Activated CD4-positive, CD25-positive, alpha-beta regulatory T cell treated with anti-CD3 and anti-CD28 coated beads, Interleukin-2, amount 50 U/mL, for 72 hours (primary cell): ENCODE measurements around the gene DVL1.

Experiments used
- DNase-seq: peaks from one replicate; pipeline ENCODE4 v3.0.0; 2021

DVL1 gene

DNA sequence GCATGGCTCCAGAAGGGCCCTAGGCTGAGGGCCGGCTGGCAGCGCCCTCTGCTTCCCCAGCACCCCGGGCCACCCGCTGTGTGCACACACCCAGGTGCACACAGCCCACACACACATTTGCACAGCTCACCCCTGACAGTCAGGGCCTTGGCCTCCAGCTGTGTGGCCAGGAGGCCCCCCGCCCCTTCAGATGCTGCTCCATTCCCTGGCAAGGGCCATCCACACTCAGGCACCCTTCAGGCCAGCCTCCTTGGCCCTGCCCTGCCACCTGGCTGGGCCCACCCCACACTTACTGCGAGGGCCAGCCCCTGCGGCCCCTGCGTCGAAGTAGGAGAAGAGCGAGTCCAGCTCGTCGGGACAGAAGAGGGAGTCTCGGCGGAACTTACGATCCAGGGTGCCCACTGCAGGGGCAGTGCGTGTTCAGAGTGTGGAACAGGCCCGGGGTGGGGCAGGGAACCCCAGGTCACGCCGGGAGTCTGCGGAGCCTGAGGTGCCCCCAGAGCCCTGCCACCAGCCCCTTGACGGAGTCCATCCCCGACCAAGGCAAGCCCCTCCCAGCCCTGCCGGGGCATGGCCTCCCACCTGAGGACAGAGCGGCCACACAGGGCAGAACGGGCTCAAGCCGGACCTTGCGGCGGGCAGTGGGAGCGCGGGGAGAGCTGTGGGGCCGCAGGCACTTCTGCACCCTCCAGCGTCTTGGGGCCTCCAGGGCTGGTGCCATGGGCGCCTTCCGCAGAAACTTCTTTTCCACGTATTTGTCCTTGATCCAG lies 53.9 kb downstream of the DVL1 start:
- DNase-seq = no peak

DNA sequence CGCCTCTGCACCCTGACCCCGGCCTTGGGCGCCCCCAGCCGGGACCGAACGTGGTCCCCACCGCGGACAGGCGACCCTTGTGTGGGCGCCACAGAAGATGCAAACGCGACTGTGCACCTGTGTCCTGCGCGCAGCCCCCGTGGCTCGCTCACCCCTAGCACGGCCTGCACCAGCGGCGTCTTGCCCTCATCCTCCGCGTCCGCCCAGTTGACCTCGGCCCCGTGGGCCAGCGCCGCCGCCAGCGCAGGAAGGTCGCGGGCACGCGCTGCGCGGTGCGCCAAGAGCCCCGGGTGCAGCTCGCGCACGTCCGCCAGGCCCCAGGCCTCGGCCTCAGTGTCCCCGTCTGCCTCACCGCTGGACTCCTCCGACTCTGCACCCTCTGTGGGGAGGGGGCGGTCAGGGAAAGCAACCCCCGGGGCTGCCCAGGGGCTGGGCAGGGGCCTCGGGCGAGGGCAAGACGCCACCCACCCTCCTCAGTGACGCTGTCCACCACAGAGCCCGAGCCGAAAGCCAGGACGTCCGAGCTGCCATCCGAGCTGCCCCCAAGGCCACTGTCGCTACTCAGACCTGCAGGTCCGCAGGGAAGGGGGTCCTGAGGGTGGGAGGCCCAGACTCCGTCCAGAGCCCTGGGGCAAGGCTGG lies 54.8 kb downstream of the DVL1 start:
- no peak for DNase-seq

DNA sequence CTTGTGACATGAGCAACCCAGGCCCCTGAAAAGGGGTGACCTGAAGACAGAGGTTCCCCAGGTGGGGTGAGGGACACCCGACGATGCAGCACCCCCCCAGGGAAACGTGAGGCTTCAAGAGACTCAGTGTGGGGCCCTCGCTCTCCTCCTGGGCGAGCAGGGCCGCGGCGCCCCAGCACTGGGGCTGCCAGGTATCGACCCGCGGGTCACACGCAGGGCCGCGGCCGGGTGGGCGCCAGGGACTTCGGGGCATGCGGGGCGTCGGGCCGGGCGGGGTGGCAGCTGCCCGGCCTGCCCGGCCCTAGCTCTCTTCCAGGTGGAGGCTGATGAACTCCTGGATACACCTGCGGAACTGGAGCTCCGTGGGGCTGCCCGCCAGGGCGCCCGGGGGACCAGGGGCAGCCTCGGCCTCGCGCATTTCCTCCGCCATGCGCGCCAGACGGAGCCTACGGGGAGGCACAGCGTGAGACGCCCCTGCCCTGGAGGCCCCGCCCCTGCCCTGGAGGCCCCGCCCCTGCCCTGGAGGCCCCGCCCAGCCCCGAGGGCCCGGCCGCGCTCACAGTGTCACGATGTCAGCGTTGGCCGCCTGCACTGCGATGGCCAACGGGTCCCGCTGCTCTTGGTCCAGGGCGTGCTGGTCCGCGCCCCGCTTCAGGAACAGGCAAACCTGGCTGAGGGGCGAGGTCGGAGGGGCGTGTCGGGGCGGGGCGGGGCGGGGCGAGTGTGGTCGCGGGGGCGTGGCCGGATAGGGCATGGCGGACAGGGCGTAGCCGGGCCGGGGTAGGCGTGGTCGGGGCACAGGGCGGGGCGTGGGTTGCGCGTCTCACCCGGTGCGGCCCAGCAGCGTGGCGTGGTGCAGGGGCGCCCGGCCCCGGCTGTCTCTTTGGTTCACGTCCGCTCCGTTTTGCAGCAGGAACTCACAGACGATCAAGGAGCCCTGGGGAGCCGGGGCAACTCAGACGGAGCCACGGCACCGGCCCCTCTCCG lies 55.7 kb downstream of the DVL1 start:
- no peak for DNase-seq

GRCh38 chr1:1292851-1293250 lies 56.4 kb downstream of the DVL1 start:
- no peak for DNase-seq

DNA sequence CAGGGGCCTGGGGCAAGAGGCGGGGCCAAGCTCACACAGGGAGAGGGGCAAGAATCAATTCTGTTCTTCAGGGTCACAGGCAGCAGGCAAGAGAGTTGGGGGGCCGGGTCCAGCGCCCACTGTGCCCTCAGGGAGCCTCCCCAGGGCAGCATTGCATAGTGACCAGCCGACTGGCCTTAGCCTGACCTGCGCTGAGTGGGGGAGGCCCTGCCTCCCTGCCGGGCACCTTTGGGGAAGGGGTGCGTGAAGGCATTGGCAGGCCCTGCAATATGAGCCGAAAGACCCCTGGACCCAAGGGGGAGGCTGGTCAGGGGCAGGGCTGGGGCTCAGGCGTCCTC lies 56.8 kb downstream of the DVL1 start:
- no peak for DNase-seq

DNA sequence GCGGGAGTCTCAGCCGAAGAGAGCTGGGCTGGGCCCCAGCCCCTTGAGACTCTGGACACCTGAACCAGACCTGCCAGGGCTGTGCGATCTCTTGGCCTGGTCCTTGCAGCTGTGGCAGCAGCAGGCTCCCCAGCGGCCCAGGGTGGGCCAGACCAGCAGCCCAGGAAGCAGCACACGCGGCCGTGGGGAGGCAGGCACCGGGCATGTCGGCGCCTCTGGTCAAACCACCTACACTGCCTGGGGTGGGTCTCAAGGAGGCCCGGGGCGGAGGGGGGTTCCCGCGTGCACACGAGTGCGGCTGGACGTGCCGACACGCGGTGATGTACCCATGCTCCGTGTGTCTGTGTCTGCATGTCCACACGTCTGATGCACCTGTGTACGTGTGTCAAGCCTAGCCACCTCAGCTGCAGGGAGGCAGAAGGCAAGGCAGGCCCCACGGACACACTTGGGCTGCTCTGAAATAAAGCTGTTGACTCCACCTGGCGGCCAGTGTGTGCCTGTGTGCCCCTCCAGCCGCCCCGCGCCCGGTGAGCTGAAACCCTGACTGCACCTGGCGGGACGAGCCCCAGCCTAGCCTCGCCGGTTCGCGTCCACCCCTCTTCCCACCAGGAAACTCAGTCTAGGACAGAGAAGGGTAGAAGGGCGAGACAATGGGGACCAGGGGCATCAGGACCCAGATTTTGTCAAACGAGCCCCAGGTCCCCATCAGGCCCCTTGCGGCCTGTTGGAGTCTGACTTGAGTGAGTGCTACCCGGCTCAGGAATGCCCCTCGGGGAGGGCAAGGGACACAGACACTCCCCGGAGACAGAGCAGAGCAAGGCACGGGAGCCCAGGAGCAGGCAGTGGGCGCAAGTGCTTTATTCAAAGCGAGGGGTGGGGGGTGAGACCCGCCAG lies 57.4 kb downstream of the DVL1 start:
- DNase-seq = no peak

DNA sequence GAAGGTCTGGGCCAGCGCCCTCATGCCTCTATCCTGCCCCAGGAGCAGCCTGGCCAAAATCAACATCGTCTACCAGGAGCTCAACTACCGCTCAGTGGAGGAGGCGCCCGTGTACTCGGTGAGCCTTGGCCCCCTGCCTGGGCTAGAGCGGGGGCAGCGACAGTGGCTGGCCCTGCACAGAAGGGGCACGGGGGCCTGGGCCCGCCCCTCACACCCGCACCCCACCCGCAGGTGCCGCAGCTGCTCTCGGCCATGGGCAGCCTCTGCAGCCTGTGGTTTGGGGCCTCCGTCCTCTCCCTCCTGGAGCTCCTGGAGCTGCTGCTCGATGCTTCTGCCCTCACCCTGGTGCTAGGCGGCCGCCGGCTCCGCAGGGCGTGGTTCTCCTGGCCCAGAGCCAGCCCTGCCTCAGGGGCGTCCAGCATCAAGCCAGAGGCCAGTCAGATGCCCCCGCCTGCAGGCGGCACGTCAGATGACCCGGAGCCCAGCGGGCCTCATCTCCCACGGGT lies 58.1 kb downstream of the DVL1 start:
- no peak for DNase-seq

DNA sequence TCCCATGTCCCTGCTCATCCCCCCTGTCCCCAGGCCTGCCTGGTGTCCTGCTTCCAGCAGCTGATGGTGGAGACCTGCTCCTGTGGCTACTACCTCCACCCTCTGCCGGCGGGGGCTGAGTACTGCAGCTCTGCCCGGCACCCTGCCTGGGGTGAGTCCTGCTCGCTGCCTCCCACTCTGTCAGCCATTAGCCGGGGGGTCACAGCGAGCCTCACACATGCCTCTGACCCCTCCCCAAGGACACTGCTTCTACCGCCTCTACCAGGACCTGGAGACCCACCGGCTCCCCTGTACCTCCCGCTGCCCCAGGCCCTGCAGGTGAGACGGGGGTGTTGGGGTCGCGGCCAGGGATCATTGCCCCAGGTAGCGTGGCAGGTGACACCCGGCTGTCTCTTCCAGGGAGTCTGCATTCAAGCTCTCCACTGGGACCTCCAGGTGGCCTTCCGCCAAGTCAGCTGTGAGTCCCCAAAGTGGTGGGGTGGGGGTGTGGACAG lies 58.9 kb downstream of the DVL1 start:
- peak; percentile 72 for DNase-seq

DNA sequence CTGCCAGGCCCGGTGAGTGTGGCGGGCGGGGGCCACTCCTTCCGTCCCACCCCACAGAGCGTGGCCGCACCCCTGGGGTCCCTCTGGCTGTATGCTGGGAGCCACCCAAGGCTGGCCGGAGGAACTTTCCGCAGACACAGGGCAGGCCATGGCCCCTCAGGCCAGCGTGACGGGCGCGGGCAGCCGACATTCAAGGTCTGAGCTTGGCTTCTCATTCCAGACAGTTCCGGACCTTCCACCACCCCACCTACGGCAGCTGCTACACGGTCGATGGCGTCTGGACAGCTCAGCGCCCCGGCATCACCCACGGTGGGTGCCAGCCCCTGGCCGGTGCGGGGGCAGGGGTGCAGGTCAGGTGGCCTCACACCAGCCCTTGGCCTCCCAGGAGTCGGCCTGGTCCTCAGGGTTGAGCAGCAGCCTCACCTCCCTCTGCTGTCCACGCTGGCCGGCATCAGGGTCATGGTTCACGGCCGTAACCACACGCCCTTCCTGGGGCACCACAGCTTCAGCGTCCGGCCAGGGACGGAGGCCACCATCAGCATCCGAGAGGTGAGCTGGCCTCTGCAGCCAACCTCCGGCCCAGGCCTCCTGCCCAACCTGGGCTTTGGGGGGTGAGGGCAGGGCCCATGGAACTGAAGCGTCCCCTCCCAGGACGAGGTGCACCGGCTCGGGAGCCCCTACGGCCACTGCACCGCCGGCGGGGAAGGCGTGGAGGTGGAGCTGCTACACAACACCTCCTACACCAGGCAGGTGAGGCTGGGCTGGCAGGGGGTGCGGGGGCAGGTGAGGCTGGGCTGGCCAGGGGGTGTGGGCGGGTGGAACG lies 61.7 kb downstream of the DVL1 start:
- no peak for DNase-seq

GRCh38 chr1:1286313-1287261 lies 62.6 kb downstream of the DVL1 start:
- DNase-seq = no peak

DNA sequence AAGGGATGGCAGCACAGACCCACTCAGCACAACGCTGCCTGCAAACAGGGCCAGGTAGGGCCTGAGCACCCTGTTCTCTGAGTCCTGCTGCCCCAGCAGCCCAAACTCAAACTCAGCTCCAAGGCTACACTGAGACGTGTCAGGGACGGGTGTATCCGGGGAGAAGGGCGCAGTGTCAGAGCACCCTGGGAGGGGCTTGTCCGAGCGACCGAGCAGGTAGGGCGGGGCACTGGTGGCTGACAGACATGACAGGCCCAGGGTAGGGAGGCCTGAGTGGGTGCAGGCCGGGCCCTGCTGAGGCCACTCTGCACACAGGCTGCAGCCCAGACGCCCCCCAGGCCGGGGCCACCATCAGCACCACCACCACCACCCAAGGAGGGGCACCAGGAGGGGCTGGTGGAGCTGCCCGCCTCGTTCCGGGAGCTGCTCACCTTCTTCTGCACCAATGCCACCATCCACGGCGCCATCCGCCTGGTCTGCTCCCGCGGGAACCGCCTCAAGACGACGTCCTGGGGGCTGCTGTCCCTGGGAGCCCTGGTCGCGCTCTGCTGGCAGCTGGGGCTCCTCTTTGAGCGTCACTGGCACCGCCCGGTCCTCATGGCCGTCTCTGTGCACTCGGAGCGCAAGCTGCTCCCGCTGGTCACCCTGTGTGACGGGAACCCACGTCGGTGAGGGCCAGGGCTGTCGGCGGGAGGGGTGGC lies 63.5 kb downstream of the DVL1 start:
- no peak for DNase-seq
